Sigmoid colon (tissue), 3 donors: ENCODE results near the gene NID2.

Experiments
- CTCF ChIP-seq, 4 experiments: fragments of 450-650 bp in 3 of 4; fragments of 200-600 bp in 1 of 4; IDR thresholded peaks; one replicate each; pipeline ENCODE4 v1.5.1; 2016 to 2019; ENCODE audit warnings: antibody characterized with exemption in 4 of 4, mild to moderate bottlenecking in 3 of 4, moderate library complexity in 2 of 4
- POLR2A ChIP-seq, 2 donors: fragments of 450-650 bp; IDR thresholded peaks; one replicate each; pipeline ENCODE4 v1.6.1; 2016; ENCODE audit warnings: antibody characterized with exemption in 2 of 2, mild to moderate bottlenecking in 2 of 2, moderate library complexity in 2 of 2

DNA sequence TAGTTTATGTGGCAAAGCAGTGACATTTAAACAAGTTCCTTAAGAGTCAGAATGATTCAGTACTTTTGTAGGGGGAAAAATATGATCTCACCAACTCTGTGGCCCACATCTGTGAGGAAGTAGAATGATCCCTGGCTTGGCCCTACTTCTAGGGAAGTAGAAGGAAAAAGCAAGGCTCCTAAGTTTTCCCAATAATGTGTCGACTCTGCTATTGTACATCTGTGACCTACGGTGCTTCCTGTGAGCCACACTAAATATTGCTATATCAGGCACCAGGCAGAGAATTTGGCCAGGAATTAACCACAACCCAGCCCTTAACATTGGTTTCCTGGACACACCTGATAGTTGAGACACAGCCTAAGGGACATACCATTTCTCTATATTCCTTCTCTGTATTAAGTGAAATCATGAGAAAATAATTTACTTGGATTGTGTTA is 9.3 kb upstream of the NID2 start:
- TF ChIP-seq CTCF (IDR thresholded peaks at IDR 0.05) (no peak), POLR2A (IDR thresholded peaks at IDR 0.05) (no peak)
